ACC112 (cell line): ENCODE results near the gene PRSS57.
A peak's percentile ranks its signal among the peaks of the same experiment; 100 is the strongest.
"Not testable (repeated sequence)": the region's sequence is repeated elsewhere in the genome, so short reads cannot be mapped to it uniquely, and the experiment has no call there.

Source experiments
- H2AFZ ChIP-seq: fragments of 200-600 bp; sonication (generic); one replicate; pipeline ENCODE4 v1.6.0; 2017; ENCODE audit warnings: antibody characterized with exemption, low read length; ENCODE audit not compliant: unreplicated experiment
- H3K27ac ChIP-seq: fragments of 200-600 bp; sonication (generic); 2 replicates; pipeline ENCODE4 v1.5.1; 2014; ENCODE audit warnings: low read depth, mild to moderate bottlenecking, antibody characterized with exemption, low read length, moderate library complexity
- H3K27me3 ChIP-seq: fragments of 200-600 bp; sonication (generic); 2 replicates; pipeline ENCODE4 v1.6.1; 2014; ENCODE audit warnings: mild to moderate bottlenecking, antibody characterized with exemption, low read length, moderate library complexity, mixed read lengths; ENCODE audit not compliant: insufficient read depth
- H3K36me3 ChIP-seq: fragments of 200-600 bp; sonication (generic); 2 replicates; pipeline ENCODE4 v1.6.1; 2016; ENCODE audit warnings: mild to moderate bottlenecking, antibody characterized with exemption, low read length, moderate library complexity, mixed read lengths; ENCODE audit not compliant: insufficient read depth
- H3K4me1 ChIP-seq: fragments of 200-600 bp; sonication (generic); one replicate; pipeline ENCODE4 v1.6.1; 2016; ENCODE audit warnings: low read length, mixed read lengths; ENCODE audit not compliant: insufficient read depth, unreplicated experiment, control insufficient read depth
- H3K4me3 ChIP-seq: fragments of 200-600 bp; sonication (generic); 2 replicates; pipeline ENCODE4 v1.5.1; 2014; ENCODE audit warnings: mild to moderate bottlenecking, low read depth, low read length
- H3K79me2 ChIP-seq: fragments of 200-600 bp; sonication (generic); one replicate; pipeline ENCODE4 v1.6.0; 2016; ENCODE audit warnings: low read length; ENCODE audit not compliant: control insufficient read depth, unreplicated experiment, insufficient read depth

The PRSS57 gene

DNA sequence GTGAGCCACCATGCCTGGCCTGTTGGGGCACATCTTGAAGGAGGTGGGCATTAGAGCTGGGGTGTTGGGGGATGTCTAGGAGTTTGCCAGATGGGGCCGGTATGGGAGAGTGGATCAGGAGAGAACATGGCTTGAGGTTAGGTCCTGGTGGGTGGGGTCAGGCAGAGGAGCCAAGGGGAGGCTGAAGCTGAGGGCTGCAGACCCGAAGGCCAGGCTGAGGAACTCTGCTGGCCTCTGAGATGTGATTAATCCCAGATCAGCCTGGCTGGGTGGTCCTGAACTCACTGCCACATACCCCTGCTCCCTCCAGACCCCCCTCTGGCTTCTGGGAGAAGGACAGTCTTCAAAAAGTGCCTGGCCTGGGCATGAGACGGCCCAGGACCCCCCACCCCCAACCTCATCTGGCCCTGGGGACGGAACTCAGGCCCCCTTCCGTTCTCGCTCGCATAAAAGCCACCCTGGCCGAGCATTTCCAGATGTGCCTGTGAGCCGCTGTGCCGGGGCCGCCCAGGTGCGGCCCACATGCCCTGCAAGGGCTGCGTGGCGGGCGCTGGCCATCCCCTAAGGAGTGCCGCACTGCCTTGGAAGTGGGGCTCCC is 16.4 kb downstream of the PRSS57 start:
- H3K79me2 ChIP-seq, result peaks cover 23% of the 10 kb centered on the region
- H3K4me3 ChIP-seq, result peak overlapping the region; percentile 86
- H3K36me3 ChIP-seq, result no peaks in the 10 kb centered on the region
- no peak overlapping the region for H2AFZ ChIP-seq
- peaks cover 22% of the 10 kb centered on the region for H3K4me1 ChIP-seq
- peak overlapping the region; percentile 87 for H3K27ac ChIP-seq
- H3K27me3 ChIP-seq, result no peaks in the 10 kb centered on the region

DNA sequence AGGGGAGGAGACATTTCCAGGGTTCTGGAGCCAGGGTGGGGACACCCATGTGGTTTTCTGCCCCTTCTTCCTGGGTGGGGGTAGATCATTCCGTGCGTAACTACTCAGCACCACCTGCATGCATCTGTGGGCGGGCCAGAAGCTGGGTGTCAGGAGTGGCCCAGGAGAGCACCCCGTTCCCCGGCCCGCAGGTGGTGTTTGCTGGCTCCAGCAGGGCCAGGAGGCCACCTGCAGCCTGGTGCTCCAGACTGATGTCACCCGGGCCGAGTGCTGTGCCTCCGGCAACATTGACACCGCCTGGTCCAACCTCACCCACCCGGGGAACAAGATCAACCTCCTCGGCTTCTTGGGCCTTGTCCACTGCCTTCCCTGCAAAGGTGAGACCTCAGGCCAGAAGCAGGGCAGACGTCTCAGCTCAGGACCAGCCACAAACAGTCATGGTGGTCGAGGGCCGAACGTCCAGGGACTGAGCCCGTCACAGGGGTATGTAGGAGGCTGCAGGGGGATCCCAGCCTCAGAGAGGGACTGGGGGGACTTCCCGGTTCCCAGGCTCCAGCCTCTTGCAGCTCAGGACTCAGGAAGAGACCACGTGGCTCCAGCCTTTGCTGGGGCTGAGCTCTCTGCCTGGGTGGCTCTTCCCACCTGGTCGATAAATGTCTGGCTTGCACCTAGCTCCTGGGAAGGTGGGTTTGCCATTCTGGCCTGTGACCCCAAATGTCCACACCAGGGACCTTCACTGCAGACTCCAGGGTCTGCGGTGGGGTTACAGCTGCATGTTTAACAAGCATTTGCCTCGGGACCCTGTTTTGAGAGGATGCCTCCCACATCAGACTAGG is 17.4 kb downstream of the PRSS57 start:
- Histone ChIP-seq H3K4me3 (peak overlapping the region; percentile 85), H3K79me2 (peaks cover 23% of the 10 kb centered on the region), H3K27me3 (no peaks in the 10 kb centered on the region), H3K36me3 (no peaks in the 10 kb centered on the region), H2AFZ (no peak overlapping the region), H3K27ac (peak overlapping the region; percentile 65), H3K4me1 (peaks cover 22% of the 10 kb centered on the region)

DNA sequence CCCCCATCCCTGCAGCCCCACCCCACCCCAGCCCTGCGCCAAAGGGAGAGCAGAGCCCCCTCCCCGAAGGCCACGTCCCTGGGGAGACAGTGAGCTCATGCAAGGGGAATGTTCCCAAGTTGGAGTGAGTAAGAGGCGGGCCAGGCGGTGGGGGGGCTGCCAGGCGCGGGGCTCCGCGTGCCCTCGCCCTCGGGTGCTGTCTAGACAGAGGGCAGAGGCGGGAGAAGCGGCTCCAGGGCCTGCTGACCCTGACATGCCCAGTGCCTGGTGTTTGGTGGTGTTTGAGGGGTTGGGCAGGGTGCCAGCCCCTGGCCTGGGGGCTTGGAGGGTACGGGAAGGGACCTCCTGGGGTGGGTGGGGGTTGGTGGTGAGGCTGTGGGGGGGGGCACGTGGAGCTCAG is 18.1 kb downstream of the PRSS57 start:
- peak overlapping the region; percentile 65; the same call in 1 of the 2 replicates for H3K27ac ChIP-seq
- no peaks in the 10 kb centered on the region for H3K27me3 ChIP-seq
- H3K4me1 ChIP-seq, result peaks cover 22% of the 10 kb centered on the region
- H3K79me2 ChIP-seq, result peaks cover 23% of the 10 kb centered on the region
- H3K36me3 ChIP-seq, result no peaks in the 10 kb centered on the region
- no peak overlapping the region for H2AFZ ChIP-seq
- peak overlapping the region; percentile 85 for H3K4me3 ChIP-seq

DNA sequence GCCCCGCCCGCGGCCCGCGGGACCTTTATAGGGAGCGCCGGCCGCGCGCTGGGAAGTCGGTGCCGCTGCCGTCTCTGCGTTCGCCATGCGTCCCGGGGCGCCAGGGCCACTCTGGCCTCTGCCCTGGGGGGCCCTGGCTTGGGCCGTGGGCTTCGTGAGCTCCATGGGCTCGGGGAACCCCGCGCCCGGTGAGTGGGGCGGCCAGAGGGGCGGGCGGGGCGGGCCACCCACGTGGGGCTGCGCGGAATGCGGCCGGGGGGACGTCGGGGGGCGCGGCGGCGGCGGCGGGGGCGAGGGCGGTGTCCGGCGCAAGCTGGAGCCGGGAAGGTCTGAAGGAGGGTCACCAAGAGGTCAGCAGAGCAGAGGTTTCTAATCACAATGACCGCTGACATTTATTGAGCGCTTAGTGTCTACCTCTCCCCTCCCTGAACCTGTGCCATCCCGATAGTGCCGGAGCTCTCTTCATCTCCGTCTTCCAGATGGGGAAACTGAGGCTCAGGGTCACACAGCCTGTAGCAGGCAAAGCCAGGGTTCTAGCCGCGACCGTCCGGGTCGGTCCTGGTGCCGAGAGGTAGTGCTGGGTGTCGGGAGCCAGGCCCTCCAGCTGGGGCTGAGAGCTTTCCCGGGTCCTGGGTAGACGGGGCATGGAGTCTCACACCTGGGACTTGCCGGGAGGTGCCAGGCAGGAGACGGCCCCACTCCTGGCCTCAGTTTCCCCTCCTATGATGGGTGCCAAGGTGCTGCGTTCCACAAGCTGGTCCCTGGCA is 18.7 kb downstream of the PRSS57 start, which contains the start of gene FSTL3:
Gene FSTL3 (plus strand): TSS at position 54 of the 767 bp plus-strand sequence. CDS start 32 bp downstream, at position 86.
- H3K27me3 ChIP-seq, result no peaks in the 10 kb centered on the region
- H3K79me2 ChIP-seq, result peaks cover 23% of the 10 kb centered on the region
- peaks cover 22% of the 10 kb centered on the region for H3K4me1 ChIP-seq
- no peak within 1 kb of the TSS for H2AFZ ChIP-seq
- H3K27ac ChIP-seq, result peak within 1 kb of the TSS; percentile 65
- H3K36me3 ChIP-seq, result no peaks in the 10 kb centered on the region
- peak within 1 kb of the TSS; percentile 85 for H3K4me3 ChIP-seq

DNA sequence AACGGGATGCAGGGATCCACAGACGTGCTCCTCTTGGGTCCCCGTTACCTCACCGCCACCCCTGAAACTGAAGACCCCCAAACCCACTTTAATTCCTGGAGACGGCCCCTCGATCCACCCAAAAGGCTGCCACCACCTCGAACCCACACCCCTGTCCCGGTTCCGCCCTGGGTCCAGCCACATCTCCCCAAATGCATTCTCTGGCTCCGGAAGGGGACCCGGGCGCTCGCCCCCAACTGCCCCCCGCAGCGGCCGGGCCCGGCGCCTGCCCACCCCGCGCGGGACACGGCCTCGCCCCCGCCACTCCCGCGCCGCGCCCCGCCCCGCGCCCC is 19.3 kb downstream of the PRSS57 start:
- Histone ChIP-seq H3K27me3 (no peaks in the 10 kb centered on the region), H3K4me1 (peaks cover 22% of the 10 kb centered on the region), H3K4me3 (peak overlapping the region; percentile 85), H3K79me2 (peaks cover 23% of the 10 kb centered on the region), H2AFZ (no peak overlapping the region), H3K36me3 (no peaks in the 10 kb centered on the region), H3K27ac (no peak overlapping the region)

DNA sequence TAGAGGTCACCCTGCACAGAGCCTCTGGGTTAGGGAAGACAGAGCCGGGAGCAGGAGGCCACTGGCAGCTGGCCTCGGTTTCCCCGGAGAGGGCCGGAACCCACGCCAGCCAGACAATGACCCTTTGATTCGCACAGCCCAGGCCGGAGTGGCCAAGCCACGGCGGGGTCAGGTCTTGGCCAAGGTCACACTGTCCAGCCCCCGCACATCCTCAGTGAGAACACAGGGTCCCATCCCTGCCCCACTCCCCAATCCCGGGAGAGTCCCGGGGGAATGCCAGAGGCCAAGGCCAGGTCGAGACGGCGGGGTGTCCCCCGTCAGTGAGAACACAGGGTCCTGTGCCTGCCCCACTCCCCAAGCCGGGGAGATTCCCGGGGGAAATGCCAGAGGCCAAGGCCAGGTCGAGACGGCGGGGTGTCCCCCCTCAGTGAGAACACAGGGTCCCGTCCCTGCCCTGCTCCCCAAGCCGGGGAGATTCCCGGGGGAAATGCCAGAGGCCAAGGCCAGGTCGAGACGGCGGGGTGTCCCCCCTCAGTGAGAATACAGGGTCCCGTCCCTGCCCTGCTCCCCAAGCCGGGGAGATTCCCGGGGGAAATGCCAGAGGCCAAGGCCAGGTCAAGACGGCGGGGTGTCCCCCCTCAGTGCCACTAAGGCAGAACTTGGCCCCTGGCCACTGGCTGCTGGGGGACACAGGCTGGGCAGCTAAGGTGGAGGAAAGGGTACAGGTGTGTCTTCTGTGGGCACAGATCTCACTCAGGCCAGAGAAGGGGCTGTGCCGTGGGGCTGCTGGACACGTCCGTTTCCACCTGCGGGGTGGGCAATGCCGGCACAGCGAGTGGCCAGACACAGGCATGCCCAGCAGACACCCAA is 20.7 kb downstream of the PRSS57 start:
- Histone ChIP-seq H3K4me3 (no peak overlapping the region), H3K27ac (no peak overlapping the region), H3K79me2 (peaks cover 22% of the 10 kb centered on the region), H3K36me3 (no peaks in the 10 kb centered on the region), H3K4me1 (peaks cover 22% of the 10 kb centered on the region), H3K27me3 (no peaks in the 10 kb centered on the region), H2AFZ (no peak overlapping the region)

DNA sequence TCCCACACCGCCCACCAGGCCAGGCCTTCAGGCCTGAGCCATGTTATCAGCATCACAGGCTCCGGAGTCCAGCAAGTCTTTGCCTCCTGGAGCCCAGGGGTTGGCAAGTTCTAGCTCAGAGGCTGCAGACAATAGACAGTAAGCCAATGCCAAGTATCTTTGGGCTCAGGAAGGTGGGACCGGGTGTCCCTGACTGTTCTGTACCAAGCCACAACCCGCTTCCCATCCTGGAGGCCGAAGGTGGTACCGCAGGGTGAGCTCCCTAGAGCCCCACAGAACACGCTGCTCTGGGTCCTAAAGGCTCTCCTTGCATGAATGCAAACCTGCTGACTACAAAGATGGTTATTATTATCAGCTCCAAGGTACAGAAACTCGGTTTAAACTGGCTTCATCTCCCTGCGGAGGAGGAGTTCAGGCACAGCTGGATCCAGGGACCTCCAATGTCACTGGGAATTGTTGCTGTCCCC is 24.6 kb downstream of the PRSS57 start:
- H3K4me3 ChIP-seq, result no peak overlapping the region
- H3K4me1 ChIP-seq, result peaks cover 1% of the 10 kb centered on the region
- H2AFZ ChIP-seq, result no peak overlapping the region
- H3K79me2 ChIP-seq, result no peaks in the 10 kb centered on the region
- H3K27me3 ChIP-seq, result no peaks in the 10 kb centered on the region
- H3K27ac ChIP-seq, result no peak overlapping the region
- no peaks in the 10 kb centered on the region for H3K36me3 ChIP-seq

DNA sequence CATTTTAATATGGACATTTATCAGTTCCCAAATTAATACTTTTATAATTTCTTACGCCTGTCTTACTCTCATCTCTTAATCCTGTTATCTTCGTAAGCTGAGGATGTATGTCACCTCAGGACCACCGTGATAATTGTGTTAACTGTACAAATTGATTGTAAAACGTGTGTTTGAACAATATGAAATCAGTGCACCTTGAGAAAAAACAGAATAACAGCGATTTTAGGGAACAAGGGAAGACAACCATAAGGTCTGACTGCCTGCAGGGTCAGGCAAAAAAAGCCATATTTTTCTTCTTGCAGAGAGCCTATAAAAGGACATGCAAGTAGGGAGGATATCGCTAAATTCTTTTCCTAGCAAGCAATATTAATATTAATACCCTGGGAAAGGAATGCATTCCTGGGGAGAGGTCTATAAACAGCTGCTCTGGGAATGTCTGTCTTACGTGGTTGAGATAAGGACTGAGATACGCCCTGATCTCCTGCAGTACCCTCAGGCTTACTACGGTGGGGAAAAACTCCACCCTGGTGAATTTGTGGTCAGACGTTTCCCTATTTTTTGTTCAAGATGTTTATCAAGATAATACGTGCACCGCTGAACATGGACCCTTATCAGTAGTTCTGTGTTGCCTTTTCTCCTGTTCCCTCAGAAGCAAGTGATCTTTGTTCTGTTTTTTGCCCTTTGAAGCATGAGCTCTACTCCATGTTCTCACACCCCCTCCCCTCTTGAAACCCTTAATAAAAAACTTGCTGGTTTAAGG is 26.4 kb downstream of the PRSS57 start:
- H2AFZ ChIP-seq, H3K4me1 ChIP-seq, H3K36me3 ChIP-seq, H3K27ac ChIP-seq, H3K79me2 ChIP-seq, H3K27me3 ChIP-seq, H3K4me3 ChIP-seq: not testable (repeated sequence)

DNA sequence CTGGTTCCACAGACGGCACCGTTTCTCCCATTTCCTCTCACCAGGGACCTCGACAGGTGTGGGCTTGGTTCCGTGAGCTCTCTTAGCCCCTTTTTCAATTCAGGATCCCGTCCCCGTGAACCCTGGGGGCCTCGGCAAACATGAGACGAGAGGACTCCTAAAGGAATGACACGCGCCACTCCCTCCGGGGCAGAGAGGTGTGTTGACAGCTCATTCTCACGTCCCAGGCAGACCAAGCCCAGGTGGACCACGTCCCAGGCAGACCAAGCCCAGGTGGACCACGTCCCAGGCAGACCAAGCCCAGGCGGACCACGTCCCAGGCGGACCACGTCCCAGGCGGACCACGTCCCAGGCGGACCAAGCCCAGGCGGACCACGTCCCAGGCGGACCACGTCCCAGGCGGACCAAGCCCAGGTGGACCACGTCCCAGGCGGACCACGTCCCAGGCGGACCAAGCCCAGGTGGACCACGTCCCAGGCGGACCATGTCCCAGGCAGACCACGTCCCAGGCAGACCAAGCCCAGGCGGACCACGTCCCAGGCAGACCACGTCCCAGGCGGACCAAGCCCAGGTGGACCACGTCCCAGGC is 28.2 kb downstream of the PRSS57 start:
- not testable (repeated sequence) for H3K27me3 ChIP-seq, H3K36me3 ChIP-seq, H3K27ac ChIP-seq

More for the DNA sequence above, 28.2 kb downstream of the PRSS57 start:
- H3K79me2 ChIP-seq, H2AFZ ChIP-seq, H3K4me3 ChIP-seq, H3K4me1 ChIP-seq: not testable (repeated sequence)
